NCI-H748 treated with DMSO at 0.1 percent for 48 hours (cell line): Measurements from ENCODE around the gene ETV4.
A peak's percentile ranks its signal among the peaks of the same experiment; 100 is the strongest.

Experiments used
- DNase-seq: peaks from one replicate; lab custom pipeline; 2025; lab: John Stamatoyannopoulos, UW

Gene ETV4

GRCh38 chr17:43546319-43547188 lies at the start of gene ETV4:
Gene ETV4 (minus strand): TSS chr17:43546340. CDS start chr17:43545617, 723 bp downstream.
- DNase-seq = peak; percentile 67

DNA sequence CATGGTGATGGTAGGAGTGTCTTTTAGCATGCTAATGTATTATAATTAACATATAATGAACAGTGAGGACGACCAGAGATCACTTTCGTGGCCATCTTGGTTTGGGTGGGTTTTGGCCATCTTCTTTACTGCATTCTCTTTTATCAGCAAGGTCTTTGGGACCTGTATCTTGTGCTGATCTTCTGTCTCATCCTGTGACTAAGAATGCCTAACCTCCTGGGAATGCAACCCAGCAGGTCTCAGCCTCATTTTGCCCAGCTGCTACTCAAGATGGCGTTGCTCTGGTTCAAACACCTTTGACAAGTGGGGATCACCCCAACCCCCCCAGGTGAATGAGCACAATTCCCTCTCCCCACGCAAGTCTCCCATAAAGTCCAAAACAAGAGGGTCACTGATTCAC lies 49.3 kb upstream of the ETV4 start:
- no peak for DNase-seq

- no peak for DNase-seq
Observed at GRCh38 chr17:43591779-43592562, 45.8 kb upstream of the ETV4 start.

DNA sequence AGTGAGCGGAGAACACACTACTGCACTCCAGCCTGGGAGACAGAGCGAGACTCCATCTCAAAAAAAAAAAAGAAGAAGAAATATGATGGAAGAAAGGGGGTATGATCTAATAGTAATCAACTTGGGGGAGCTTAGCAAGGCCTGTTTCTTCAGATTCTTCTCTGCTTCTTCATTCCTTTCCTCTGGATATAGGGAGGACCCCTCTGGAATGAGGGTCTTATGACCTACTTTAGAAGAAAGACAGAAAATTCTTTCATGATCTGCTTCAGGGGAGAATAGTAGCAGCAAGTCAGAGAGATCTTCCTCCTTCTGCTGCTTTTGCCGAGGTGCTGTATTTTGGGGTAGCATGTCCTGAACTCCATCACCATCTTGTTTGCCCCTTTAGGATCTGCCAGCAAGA lies 44.9 kb upstream of the ETV4 start:
- no peak for DNase-seq

DNA sequence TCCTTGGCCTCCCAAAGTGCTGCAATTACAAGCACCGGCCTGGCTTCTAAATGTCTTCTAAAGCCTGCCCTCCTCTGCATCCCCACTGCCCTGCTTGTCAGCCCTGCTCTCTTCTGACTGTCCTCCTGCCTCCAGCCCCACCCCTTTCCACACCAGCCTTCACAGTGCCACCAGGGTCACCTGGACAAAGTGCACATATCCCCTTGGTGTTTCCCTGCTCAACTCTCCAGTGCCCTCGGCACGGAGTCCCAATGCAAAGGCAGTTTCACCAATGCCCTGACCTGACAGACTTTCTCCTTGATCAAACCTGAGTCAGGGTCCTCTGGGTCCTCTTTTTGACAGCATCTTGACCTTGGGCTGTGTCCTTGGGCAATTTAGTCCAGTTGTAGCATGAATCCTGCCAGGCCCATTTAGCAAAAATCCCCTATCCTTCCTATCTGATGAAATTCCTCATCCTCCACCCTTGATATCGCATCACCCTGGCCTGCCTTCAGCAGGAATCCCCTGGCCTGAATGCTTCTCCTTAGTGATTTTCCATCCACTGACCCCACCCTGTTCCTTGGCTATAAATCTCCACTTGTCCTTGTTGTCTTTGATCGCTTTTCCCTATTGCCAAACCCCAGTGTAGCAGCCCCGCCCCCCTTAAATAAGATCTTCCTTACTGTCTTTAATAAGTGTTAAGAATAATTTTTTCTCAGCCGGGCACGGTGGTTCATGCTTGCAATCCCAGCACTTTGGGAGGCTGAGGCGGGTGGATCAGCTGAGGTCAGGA lies 42.7 kb upstream of the ETV4 start:
- DNase-seq = no peak

- no peak for DNase-seq
Observed at GRCh38 chr17:43588121-43588520, 42.0 kb upstream of the ETV4 start.

DNA sequence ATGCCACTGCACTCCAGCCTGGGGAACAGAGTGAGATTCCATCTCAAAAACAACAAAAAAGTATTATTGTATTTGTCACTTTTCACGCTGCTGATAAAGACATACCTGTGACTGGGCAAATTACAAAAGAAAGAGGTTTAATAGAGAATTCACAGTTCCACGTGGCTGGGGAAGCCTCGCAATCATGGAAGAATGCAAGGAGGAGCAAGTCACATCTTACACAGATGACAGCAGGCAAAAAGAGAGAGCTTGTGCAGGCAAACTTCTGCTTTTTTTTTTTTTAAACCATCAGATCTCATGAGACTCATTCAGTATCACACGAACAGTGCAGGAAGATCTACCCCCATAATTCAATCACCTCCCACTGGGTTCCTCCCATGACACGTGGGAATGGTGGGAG lies 41.5 kb upstream of the ETV4 start:
- no peak for DNase-seq

- no peak for DNase-seq
Observed at GRCh38 chr17:43584666-43585102, 38.5 kb upstream of the ETV4 start.

DNA sequence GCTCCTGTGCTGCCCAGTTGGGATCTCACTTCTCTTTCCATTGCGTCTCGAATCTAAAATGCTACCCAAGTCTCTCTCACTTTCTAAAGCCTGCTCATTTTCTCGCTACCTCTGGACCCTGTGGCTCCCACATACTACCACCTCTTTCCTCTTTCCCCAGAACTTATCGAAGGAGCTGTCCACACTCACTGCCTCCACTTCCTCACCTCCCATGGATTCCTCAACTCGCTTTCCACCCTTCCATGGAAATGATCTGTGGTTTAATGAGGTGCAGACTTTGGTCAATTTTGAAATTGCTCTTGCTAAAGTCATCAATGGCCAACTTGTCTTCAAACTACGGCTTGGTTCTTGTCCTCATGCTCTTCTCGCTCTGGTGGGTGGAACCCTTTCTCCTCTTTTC lies 37.2 kb upstream of the ETV4 start:
- DNase-seq = no peak

- no peak for DNase-seq
Observed at GRCh38 chr17:43581613-43582012, 35.5 kb upstream of the ETV4 start.

- no peak for DNase-seq
Observed at GRCh38 chr17:43581130-43581529, 35.0 kb upstream of the ETV4 start.

GRCh38 chr17:43579566-43580140 lies 33.5 kb upstream of the ETV4 start:
- DNase-seq = no peak

GRCh38 chr17:43578699-43579565 lies 32.8 kb upstream of the ETV4 start:
- peak; percentile 45 for DNase-seq

DNA sequence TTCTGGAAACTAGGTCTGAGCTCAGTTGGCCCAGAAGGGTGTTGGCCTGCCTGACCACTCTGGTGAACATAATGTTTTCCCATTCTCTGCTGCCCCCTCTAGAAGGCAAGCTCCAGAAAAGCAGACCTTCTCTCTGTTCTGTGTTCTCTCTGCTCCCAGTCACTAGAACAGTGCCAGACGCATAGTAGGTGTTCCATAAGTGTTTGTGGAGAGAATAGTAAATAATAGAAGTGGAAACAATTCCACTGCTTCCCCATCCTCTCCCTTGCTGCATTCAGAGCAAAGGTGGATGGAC lies 32.2 kb upstream of the ETV4 start:
- DNase-seq = no peak

- DNase-seq = no peak
Observed at GRCh38 chr17:43577664-43578403, 31.7 kb upstream of the ETV4 start.

DNA sequence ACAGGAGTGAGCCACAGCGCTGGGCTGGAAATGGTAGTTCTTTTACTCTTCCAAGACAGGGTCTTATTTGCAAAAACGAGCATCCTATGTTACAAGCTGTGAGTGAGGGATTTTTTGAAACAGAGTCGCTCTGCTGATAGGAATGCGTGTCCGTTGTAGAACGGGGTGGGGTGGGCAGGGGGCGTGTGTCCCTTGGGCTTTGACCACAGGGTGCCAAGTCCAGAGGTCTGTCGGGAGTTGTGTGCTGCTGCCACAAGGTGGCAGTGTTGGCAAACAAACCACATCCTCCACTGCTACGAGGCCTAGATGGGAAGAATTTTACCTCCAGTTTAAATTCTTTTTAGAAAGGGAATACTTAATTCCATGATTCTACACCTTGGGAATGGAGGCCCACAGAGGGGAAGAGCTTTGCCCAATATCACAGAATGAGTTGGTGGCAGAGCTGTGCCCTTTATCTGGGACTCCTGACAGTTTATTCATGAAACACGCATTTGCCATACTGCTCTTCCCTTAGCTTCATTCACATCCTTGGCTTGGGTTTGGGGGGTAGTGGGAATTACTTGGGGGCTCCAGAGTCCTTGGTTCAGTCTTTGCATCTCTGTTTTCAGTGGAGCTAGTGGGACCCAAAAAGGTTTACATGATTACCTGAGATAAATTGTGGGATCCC lies 30.6 kb upstream of the ETV4 start:
- peak; percentile 24 for DNase-seq

DNA sequence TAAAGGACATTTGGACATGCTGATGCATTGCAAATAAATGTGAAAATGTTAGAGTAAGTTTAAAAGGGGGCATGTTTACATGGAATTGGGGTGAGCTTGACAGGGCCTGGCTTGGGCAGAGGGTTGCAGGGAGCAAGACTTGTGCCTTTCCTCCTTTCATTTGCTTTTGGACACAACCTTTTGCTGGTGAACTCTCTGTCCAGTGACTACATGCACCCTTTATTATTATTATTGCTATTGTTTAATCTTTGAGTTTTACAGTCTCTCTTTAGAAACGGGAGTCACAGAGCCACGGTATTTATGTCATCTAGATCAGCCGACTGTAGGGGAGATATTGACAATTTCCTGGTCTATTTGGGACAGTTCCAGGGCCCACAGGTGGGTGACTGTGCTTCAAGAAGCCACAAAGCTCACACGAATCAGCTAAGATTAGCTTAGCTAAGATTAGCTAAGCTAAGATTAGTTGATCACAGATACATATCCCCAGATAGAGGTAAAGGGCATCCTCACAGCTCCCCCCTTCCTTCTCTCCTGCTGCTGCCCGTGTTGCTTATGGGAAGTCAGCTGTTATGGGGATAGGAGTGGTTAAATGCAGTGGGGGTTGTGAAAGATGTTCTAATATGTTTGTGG lies 28.9 kb upstream of the ETV4 start:
- no peak for DNase-seq

GRCh38 chr17:43574348-43574747 lies 28.2 kb upstream of the ETV4 start:
- DNase-seq = no peak

DNA sequence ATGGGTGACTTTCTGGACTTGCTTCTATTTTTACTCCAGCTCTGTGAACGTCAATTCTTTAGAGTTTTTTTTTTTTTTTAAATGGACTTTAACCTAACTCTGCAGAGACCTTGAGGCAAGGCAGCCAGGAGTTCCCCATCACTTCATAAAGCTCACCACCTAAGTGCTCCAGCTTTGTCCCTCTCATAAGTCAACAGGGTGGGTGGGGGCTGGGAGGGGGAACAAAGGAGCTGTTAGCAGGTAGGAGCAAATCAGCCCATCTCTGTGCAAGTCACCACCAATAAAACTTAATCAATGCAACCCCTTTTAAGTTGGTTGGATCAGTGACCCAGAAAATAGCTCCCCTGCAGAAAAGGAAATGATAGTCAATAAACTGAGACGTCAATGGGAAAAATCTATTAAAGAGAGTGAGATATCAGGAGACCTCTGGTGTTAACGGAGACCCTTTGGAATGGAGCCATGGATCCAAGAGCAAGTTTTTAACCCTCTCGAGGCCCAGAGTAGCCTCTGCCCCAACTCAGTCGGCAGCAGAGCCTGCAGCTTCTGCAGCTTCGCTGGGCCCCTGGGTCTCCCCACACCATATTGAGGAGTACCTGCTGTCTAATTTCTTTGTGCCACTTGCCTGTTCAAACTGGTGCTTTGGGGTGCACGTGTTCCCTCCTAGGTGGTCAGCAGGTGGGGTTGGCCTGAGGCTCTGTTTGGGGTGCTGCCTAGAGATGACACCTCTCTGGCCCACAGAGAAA lies 27.6 kb upstream of the ETV4 start:
- DNase-seq = no peak
